Islet precursor cell (in vitro differentiated cells): ENCODE measurements around the gene DNAI4.
"Not testable (repeated sequence)": the region's sequence is repeated elsewhere in the genome, so short reads cannot be mapped to it uniquely, and the experiment has no call there.

Experiments used
- DNase-seq: peaks from one replicate; pipeline ENCODE4 v3.0.0-alpha.2; 2018

DNAI4 gene

GRCh38 chr1:66929146-66929688 lies 4.6 kb upstream of the DNAI4 start:
- DNase-seq: no peak

DNA sequence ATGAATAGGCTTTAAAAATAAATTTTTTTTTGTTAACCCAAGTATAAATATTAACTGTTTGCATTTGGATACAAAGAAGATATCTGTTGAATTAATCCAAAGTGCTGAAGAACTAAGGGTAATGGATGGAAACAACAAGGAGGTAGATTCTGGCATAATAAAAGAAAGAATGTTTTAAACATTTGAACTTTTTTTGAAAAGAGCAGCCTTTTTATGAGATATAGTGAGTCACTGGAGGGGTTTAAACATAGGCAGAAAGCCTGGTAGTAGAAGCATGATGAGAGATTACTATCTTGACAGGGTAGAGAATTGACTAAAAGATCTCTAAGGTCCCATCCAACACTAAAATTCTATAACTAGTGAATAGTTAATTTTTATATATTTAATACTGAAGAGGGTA lies 2.9 kb upstream of the DNAI4 start:
- DNase-seq: no peak

- peak; percentile 59 for DNase-seq
These were observed 1.3 kb upstream of the DNAI4 start for GRCh38 chr1:66925944-66926343.

DNA sequence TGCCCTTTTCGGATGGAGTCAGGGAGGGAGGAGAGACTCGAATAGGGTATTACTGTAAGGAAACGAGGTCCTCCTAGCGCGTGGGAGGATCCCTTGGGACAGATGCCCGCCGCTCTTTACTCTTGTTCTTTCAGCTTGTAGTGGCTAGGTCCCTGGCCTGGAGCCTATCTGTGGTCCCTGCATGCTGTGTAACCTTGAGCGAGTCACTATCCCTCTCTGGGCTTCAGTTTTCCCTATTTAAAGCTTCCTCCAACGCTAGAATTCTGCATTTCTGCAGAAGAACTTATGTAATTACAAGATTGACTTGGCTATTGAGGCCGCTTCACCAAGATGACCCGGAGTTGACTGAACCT lies 878 bp upstream of the DNAI4 start:
- no peak for DNase-seq

DNA sequence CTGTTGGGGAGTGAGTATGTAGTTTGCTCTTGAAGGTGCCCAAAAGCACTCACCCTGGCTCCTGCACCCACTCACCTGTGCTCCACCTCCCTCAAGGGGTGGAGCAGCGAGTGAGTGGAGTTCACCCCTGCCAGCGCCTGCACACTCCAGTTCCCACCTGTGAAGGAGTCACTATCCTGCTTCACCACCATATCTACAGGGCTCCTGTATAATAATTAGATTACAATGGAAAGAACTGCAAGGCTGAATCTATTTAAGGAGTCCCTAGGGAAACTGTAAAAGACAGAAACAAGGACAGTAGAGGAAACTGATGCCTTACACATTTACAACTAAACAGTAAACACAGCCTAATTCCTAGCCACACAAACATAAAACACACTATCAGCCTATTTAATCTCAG lies 4.1 kb downstream of the DNAI4 start:
- no peak for DNase-seq

DNA sequence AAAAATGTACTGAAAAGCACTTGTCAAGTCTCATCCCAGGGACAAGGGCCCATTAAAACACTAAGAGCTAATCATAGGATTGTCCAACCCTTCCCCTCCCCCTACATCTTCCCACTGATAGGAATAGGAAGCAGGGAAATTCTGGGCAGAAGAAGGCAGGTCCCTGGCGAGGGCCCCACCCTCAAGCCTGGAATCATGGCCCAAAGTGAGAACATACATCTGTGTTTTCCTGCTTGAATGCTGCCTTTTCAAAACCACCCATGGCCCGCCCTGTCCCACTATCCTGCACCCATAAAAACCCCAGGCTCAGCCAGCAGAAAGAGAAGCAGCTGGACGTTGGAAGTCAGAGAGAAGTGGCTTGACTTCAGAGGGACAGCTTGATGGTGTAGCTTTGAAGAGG lies 4.8 kb downstream of the DNAI4 start:
- DNase-seq: no peak

GRCh38 chr1:66919063-66919462 lies 5.6 kb downstream of the DNAI4 start:
- DNase-seq: no peak

- DNase-seq: no peak
These were observed 7.2 kb downstream of the DNAI4 start for GRCh38 chr1:66917476-66917875.

DNA sequence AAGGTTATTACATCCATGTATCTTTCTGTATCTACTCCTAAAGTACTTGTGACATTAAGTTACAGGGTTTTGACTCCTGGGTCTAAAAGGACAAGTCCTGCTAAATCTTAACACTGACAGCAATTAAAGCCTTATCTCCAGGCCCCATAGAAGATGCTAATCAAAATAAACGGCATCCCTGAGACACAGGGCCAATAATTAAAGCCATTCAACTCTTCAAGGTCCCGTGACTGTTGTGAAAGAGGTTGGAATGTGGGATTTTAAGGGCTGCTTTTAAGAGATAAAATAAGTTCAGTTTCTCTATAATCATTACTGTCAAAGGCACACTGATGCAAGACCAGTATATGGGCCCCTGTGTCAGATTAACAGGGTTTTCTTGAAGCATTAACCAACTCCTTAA lies 8.3 kb downstream of the DNAI4 start:
- DNase-seq: no peak

- DNase-seq: not testable (repeated sequence)
These were observed 9.5 kb downstream of the DNAI4 start for GRCh38 chr1:66915203-66915602.

DNA sequence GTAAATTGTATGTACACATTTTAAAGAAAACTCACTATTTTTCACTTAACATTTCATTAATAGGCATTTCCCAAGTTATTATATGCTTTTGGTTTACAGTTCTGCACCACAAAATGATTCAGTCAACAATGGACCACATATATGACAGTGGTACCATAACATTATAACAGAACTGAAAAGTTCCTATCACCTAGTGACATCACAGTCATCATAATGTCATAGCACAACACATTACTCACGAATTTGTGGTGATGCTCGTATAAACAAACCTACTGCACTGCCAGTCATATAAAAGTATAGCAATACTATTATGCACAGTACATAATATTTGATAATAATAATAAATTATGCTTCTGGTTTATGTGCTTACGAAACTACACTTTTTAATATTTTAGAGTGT lies 30.9 kb downstream of the DNAI4 start:
- DNase-seq: no peak

GRCh38 chr1:66890621-66891020 lies 34.0 kb downstream of the DNAI4 start:
- no peak for DNase-seq

- no peak for DNase-seq
These were observed 35.6 kb downstream of the DNAI4 start for GRCh38 chr1:66889030-66889429.

DNA sequence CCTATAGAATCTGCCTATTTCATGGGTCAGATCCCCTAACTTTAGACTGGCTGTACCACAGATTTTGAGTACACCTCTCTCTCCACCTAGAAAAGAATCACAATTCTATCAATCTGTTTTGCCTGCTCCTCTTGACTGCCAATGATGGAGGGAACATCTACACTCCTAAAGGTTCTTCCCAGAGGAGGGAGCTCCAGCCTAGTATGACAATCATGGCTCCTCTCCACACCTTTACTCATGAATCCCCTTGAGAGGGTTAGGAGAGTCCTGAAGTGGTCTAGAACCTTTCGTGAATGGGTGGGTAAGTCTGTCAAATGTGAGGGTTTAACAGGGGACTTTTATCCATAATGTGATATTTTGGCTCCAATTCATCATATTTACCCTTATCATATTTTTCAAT lies 48.0 kb downstream of the DNAI4 start:
- no peak for DNase-seq

GRCh38 chr1:66873111-66873510 lies 51.5 kb downstream of the DNAI4 start:
- no peak for DNase-seq

DNA sequence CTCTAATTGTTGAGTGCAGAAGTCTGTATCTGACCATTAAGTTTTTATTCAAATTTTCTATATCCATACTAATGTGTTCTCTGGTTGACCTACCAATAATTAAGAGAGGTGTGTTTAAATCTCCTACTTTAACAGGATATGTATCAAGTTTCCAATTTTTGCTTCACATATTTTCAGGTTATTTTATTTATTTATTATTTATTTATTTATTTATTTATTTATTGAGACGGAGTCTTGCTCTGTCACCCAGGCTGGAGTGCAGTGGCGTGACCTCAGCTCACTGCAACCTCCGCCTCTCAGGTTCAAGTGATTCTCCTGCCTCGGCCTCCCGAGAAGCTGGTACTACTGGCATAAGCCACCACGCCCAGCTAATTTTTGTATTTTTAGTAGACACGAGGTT lies 52.6 kb downstream of the DNAI4 start:
- DNase-seq: not testable (repeated sequence)

DNA sequence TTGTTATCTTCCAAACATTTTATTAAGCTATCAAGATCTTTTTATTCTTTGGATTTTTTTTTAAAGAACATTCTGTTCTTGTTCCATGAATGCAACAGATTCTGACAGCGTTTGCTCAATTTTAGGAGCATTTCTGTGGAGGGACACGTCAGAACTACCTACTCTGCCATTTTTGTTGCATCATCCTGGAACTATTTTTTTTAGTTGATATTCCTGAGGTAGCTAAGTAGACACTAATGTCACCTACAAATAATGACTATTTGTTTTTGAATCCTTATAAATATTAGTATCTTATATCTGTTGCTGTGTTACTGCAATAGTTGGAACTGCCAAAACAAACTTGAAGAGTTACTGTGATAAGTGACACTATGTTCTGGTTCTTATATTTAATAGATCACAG lies 57.2 kb downstream of the DNAI4 start:
- DNase-seq: no peak

GRCh38 chr1:66860529-66860928 lies 64.1 kb downstream of the DNAI4 start:
- DNase-seq: no peak

GRCh38 chr1:66853379-66853778 lies 71.3 kb downstream of the DNAI4 start:
- DNase-seq: no peak

DNA sequence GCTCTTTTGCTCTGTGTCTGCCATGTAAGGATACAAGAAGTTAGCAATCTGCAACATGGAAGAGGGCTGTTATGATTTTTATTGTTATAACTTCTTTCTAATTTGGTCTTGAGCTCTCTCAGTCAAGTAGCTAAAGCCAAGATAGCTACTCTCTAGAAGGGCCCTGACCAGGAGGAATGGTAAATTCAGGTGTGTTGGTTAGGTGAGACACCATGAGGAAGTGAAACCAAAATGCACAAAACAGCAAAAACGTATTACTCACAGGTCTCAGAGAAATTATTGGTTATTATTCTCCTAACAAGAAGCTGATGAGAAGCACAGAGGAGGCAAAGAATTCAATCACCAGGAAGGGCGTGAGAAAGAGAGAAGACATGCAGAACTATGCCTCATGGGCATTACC lies 71.8 kb downstream of the DNAI4 start:
- no peak for DNase-seq

DNA sequence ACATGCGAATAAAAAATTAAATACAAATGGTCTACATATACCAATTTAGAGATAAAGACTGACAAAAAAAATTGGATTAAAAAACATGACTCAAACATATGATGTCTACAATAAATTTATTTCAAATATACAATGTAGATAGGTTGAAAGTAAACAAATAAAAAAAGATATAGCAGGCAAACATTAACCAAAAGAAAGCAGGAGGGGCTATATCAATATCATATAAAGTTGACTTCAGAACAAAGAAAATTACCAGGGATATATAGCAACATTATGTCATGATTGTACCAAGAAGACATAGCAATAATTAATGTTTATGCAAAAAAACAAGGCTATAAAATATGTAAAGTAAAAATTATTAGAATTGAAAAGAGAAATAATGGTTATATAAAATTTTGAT lies 73.7 kb downstream of the DNAI4 start:
- no peak for DNase-seq

DNA sequence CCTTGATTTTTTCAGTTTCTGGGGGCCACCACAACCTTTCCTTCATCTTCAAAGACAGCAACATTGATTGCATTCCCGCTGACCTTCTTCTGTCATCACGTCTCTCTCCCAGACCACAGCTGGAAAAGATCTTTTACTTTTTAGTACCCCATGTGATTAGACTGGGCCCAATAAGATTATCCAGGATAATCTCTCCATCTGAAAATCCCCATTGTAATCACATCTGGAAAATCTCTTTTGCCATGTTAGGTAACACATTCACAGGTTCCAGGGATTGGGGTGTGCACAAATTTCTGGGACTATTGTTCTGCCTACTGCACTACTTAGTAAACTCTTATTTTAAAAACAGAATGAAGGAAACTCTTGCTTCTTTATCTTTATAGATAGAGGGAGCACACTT lies 76.5 kb downstream of the DNAI4 start:
- DNase-seq: no peak

- DNase-seq: no peak
These were observed 83.7 kb downstream of the DNAI4 start for GRCh38 chr1:66840929-66841328.

DNA sequence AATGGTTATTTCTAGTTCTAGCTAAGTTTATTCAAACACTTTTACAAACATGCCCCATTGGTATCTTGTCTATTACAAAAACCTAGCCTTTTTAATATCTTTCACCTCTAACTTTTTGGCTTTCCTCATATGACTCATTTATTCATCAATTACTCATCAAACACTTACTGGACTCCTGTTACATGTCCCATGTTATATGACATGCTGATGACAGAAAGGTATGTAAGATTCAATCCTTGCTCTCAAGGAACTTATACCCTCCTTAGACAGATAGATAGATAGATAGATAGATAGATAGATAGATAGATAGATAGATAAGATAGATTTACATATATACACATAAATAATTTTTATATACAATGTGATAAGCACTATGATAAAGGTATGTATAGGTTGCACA lies 89.7 kb downstream of the DNAI4 start:
- DNase-seq: no peak

DNA sequence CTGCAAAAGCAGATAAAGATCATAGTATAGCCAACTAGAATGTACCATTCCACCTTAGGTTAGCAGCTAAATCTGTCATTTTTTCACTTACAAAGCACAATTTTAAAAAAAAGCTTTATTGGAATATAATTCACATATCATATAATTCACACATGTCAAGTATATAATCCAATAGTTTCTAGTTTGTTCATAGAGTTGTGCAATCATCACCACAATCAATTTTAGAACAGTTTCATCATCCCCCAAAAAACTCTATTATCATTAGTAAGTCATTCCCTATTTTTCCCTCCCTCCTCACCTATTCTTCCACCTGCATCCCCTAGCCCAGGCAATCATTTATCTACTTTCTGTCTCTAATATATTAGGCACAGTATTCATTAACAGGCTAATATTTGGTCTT lies 91.5 kb downstream of the DNAI4 start:
- no peak for DNase-seq
